ENCODE data around the gene TTLL11. TPM values are rescaled to one million over a fixed set of nuclear protein-coding genes. Genes with fewer than 3 reads are reported as not detected.

The TTLL11 gene
- total and polyA plus RNA-seq, 2 experiments from 2014 or later = 0.57 to 1.4 TPM

GRCh38 chr9:121974421-121974820, 118.7 kb downstream of the TTLL11 start (continued):
- TF ChIP-seq CTCF (conservative IDR thresholded peaks at IDR 0.05; ENCODE audit: low read depth in 2 of 2) (no peak), NANOG (IDR thresholded peaks at IDR 0.05; ENCODE audit: borderline replicate concordance) (no peak), EZH2 (IDR thresholded peaks at IDR 0.05; ENCODE audit: low read depth, unreplicated experiment) (no peak), REST (IDR thresholded peaks at IDR 0.05; ENCODE audit: unreplicated experiment) (no peak), STAT1 (IDR thresholded peaks at IDR 0.05; ENCODE audit: unreplicated experiment) (no peak), ZNF114 (CRISPR knock-in tag; IDR thresholded peaks at IDR 0.05) (no peak)

GRCh38 chr9:121972501-121972981, 120.6 kb downstream of the TTLL11 start:
- H3K9me2 ChIP-seq (ENCODE audit: insufficient read depth) = no peaks in the 10 kb centered on the region
- no peak overlapping the region for H3K4me2 ChIP-seq
- no peaks in the 10 kb centered on the region for H3K36me3 ChIP-seq (ENCODE audit: insufficient read depth)
- 0 out of 2 replicates have a peak, but pooled peaks cover 4% of the 10 kb centered on the region for H3K4me1 ChIP-seq (ENCODE audit: insufficient read depth)
- Mint-ChIP-seq H3K4me1 (peaks cover 3% of the 10 kb centered on the region), H3K36me3 (ENCODE audit: low read depth) (peaks cover 11% of the 10 kb centered on the region; the same call in 2 of the 3 replicates), H3K9me3 (peaks cover 12% of the 10 kb centered on the region), H3K27me3 (ENCODE audit: insufficient read depth, low read depth, poor library complexity) (peaks cover 4% of the 10 kb centered on the region), H3K4me3 (no peak overlapping the region), H3K27ac (no peak overlapping the region)
- TF ChIP-seq EZH2 (IDR thresholded peaks at IDR 0.05; ENCODE audit: low read depth, unreplicated experiment) = no peak
- TF ChIP-seq REST (IDR thresholded peaks at IDR 0.05; ENCODE audit: unreplicated experiment) = no peak
- TF ChIP-seq ZNF114 (CRISPR knock-in tag; IDR thresholded peaks at IDR 0.05) = no peak
- no peak for TF ChIP-seq CREB1 (CRISPR knock-in tag; IDR thresholded peaks at IDR 0.05; ENCODE audit: low read depth)
- no peak for TF ChIP-seq ZNF331 (CRISPR knock-in tag; IDR thresholded peaks at IDR 0.05; ENCODE audit: low read depth)
- TF ChIP-seq NANOG (IDR thresholded peaks at IDR 0.05; ENCODE audit: borderline replicate concordance) = no peak
- TF ChIP-seq ETS1 (IDR thresholded peaks at IDR 0.05) = no peak
- no peak for TF ChIP-seq CTCF (conservative IDR thresholded peaks at IDR 0.05; ENCODE audit: low read depth in 2 of 2)
- H3K79me2 ChIP-seq (replicated peaks; ENCODE audit: insufficient read depth) = no peaks in the 10 kb centered on the region
- H3K27me3 ChIP-seq (ENCODE audit: insufficient read depth) = no peaks in the 10 kb centered on the region
- DNase-seq (ENCODE audit: low spot score) (peak; percentile 23), ATAC-seq (no peak)
- H3F3A ChIP-seq (replicated peaks; ENCODE audit: low read depth) = no peaks in the 10 kb centered on the region
- 0 out of 2 replicates have a peak overlapping the region, but pooled peaks have one; percentile 28 for H2AFZ ChIP-seq
- H3K27ac ChIP-seq (ENCODE audit: low read depth) = no peak overlapping the region
- no peaks in the 10 kb centered on the region for H4K20me1 ChIP-seq (replicated peaks; ENCODE audit: insufficient read depth)
- no peak overlapping the region for H3K4me3 ChIP-seq
